OCI-M2 (cell line): Measurements from ENCODE around the gene OCSTAMP.

ENCODE experiments used
- DNase-seq: peaks from one replicate; lab custom pipeline; 2025; ENCODE audit not compliant: unreplicated experiment; lab: John Stamatoyannopoulos, UW

Gene OCSTAMP

DNA sequence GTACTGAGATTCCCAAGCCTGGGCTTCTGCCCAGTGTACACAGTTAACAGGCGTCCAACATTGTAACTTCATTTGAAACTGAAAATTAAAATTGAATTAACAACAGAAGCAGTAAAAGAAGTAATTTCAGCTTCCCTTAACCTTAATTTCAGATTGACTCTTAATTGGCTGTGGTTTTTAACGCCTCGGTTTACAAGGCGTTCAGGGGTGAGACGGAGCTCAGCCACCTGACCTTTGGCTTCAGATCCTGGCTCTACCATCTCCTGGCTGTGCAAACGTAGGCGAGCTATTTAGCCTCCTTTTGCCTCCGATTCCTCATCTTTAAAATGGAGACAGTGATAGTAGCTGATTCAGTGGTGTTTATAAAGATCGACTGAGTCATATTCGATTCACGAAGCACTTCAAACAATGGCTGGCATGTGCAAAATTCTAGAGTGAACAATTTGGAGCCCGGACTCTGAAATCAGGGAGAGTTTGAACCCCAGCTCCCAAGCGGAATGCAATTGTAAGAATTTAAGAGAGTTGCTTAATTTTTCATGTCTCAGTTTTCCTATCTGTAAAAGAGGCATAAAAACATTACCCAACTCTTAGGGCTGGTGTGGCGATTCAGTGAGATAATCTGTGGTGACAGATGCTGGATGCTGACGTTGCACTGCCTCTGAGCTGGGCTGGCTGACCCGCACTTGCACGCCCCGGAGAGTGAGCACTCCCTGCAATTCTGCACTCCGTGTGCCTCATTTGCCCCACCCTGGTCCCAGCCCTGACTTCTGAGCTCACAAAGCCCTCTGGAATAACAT is 23.5 kb upstream of the OCSTAMP start:
- no peak for DNase-seq

DNA sequence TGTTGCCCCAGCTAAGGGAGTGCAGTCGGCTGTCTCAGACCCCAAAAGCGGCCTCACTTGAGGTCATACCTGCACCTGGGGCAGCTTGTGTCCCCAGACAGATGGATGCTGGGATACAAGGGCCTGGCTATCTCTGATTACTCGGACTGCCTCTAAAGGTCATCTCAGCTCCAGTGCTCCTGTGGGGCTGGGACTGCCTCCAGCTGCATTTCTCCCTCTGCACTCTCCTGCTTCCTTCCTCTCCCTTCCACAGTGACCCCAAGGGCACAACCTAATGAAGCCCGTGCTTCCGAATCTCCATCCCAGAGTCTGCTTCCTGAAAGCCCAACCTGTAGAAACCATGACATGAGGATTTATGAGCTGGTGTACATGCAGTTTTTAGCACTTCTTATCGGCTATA is 22.8 kb upstream of the OCSTAMP start:
- no peak for DNase-seq

DNA sequence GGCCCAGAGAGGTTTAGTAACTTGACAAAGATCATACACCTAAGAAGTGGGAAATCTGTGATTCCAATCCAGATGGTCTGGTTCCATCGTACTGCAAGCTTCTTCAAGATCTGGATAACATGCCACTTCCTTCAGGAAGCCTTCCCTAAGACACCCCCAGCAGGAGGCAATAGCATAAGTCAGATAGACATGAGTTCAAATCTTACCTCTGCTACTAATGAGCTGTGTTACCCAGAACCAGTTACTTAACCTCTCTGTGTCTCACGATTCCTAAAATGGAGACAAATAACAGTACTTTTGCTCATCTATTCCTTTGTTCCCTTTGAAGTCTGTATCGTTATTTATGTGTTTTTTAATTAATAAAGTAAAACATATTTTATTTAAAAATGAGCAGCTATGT is 22.3 kb upstream of the OCSTAMP start:
- DNase-seq, result no peak

DNA sequence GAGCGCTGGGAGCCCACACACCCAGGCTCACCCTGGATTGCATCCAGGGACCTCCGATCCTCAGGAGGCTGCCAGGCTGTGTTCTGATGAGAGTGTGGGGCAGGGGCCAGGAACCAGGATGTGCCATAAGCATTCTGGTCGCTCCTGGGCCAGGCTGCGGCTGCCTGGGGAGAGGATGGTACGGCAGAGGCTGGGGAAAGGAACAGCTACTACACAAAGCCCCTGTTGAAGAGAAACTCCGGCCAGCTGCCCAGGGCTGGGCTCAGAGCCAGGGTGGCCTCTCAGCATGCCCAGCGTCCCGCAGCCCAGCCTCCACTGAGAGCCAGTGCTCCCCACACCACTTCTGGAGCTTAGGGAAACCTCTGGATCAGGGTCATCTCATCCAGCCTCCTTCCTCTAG is 21.7 kb upstream of the OCSTAMP start:
- no peak for DNase-seq

DNA sequence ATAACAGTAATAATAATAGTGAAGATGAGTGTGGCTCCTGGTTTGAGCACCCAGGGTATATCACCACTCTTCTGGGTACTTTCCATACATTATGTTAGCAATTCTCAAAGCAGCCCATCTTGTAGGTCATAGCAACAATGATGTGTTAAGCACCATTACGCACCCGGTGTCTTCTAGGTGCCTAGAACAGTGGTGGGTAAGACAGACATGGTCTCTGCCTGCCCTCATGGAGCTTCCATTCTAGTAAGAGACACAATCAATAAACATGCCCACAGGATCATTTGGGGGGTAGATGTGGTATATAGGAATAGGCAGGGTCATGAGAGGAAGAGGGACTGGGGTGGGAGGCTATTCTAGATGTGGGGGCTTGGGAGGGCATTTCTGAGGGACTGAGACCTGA is 21.0 kb upstream of the OCSTAMP start:
- no peak for DNase-seq

DNA sequence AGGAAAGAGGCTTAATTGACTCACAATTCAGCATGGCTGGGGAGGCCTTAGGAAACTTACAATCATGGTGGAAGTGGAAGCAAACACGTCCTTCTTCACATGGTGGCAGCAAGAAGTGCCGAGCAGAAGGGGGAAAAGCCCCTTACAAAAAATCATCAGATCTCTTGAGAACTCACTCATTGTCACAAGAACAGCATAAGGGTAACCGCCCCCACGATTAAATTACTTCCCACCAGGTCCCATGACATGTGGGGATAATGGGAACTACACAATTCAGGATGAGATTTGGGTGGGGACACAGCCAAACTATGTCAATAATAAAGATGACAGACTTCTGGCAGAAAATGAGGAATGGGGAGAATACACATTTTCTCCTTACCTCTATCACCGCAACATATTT is 20.5 kb upstream of the OCSTAMP start:
- no peak for DNase-seq

DNA sequence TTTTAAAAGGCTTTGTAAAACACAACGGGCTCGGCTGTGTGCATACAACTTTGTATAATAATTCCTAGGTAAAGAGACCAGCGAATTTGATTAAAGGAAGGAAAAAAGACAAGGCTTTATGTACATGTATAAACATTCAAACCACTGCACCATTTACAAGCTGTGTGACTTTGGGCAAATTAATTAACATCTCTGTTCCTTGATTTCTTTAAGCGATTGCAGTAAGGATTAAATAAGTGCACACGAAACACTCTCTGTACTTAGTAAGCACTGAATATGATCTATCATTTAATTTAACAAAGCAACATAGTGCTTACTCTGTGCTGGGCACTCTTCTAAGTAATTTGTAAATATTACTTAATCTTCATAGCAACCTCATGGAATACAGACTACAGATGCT is 19.5 kb upstream of the OCSTAMP start:
- no peak for DNase-seq

DNA sequence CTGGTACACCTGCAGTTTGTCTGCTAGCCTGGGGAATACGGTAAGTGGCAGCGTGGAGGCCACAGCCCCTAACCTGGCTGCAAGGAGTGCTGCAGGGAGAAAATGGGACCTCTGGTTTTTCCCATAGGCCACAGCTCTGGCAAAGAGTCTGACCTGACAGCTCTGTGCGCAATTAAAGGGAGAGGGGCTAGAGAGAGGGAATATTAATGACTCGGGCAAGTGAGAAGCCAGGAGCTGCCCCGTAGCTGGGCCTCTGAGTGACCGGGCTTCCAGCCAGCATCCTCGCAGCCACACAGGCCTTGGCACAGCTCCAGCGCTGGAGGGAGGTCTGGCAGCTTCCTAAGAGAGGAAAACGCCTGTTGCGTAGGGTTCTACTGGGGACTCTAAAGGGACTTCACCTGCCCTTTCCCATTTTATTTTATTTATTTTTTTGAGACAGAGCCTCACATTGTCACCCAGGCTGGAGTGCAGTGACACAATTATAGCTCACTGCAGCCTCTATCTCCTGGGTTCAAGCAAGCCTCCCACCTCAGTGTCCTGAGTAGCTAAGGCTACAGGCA is 18.2 kb upstream of the OCSTAMP start:
- DNase-seq, result no peak

DNA sequence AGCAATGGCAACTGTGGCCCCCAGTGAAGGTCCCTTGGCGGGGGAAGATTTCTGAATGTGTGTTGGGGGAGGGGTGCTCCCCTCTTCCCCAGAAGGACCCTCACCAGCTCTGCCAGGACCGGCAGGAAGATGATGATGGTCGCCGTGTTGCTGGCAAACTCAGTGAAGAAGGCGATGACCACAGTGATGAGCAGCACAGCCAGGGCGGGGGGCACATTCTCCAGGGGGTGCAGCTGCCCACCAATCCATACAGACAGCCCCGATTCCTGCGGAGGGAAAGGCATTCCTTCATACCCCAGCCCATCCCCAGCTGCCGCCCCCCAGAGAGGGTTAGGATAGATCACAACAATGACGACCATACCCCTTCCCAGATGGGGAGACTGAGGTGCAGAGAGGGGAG is 15.7 kb upstream of the OCSTAMP start:
- no peak for DNase-seq

DNA sequence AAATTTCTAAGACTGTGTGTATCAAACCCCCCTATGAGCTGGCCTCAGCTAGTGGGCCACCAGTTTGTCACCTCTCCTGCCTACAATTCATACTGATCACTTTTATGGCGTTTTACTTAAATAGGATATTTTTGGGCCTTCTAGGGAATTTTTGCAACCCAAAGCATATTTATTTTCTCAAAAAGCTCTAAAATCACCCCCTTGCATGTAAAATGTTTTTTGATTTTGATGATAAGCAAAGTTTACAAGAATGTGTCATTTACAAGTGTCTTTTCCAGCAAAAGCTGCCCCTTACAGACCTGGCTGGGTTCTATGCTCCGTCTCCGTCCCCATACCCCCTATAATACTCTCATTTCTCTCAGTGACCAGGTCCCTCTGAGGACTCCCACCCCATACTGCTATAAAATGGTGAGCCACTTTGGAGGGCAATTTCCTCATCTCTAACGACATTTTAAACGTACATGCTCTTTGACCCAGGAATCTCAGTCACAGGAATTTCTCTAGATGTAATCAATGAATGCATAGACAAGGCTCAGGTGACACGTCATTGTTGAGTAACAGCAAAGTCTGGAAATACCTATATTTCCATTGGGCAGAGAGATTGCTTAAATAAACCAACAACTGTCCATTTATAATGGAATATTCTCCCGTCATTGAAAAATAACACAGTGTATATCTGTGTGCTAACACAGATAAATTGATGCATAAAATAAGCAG is 13.9 kb upstream of the OCSTAMP start:
- no peak for DNase-seq

DNA sequence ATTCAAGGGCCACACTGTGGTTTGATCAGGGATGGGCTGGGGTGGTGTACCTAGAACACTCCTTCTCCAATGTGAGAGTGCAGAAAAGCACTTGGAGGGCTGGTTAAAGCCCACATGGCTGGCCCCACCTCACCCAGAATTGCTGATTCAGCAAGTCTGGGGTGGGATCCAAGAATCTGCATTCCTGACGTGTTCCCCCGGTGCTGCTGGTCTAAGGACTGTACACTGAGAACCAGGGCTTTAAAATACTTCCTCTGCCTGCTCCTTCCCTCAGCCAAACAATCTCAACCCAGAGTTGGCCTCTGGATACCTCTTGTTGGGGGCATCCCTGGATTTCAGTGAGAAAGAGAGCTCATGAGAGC is 13.4 kb upstream of the OCSTAMP start:
- DNase-seq, result no peak

DNA sequence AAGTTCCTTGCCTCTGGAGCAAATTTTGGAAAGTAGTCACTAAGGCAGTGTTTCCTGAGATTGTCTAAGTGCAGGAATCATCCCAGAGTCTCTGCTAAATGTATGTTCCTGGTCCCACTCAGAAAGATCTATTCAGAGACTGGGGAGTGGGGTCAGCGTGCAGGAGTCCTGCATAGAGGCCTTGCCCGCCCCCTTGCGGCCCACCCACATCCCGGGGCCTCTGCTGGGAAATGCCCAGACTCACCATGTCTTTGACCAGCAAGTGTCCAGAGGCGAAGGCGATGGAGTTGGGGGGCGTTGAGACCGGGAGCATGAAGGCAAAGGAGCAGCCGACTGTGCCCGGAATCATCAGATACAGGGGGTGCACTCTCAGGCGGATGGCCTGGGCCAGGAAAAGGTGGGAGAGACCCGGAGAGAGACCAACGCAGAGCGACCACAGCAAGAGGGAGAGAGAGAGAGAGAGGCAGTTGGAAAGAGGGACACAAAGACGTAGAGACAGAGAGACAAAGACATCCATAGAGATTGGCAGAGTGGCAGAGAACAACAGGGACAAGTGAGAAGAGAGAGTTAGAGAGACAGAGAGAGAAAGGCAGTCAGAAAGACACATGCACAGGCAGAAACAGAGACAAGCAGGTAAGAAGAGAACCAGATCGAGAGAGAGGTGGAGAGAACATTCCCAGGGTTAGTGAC is 12.9 kb upstream of the OCSTAMP start:
- no peak for DNase-seq

DNA sequence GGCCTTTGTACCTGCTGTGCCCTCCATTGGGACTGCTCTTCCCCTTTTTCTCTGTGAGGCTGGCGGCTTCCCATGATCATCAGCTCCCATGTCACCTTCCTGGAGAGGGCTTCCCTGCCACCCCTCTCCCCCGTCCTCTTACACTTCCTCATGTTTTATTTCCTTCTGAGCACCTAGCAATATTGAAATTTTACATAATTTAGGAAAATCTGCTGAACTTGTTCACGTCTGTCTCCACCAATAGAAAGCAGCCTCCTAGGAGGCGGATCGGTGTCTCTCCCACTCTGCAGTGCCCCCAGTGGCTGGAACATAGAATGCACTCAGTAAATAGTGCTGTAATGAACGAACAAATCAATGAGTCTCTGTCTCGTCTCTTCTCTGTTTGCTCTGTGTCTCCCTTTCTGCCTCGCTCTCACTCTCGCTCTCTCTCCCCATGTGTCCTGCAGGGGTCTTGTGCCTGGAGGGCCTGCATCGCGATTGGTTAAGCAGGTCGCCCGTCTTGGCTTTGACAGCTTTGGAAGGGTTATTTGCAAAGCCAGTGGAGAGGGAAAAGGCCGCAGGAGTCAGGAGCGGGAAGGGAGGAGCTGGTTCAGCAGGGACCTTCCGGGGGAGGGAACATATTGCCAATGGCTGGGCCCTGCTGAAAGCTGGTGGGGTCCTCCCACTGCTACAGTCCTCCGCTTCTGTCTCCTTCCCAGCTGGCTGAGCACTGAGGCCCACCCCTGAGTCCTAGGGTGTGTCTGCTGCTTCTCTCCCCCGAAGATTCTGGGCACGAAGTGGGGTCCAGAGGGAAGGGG is 12.1 kb upstream of the OCSTAMP start:
- peak; percentile 85 for DNase-seq

DNA sequence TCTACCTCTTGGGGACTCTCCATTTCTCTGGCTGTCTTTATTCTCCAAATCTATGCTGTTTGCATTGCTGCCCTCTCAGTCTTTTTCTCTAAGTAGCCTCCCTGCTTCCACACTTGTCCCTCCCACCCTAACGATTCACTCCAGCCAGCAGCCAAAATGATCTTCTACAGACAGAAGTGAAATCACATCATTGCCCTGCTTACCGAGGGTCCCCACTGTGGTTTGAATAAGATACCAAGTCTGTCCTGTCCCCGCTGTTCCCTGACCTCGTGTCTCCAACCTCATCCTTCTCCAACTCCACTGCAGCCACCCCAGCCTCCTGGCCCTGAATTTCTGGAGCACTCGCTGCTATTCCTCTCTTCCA is 11.5 kb upstream of the OCSTAMP start:
- no peak for DNase-seq

DNA sequence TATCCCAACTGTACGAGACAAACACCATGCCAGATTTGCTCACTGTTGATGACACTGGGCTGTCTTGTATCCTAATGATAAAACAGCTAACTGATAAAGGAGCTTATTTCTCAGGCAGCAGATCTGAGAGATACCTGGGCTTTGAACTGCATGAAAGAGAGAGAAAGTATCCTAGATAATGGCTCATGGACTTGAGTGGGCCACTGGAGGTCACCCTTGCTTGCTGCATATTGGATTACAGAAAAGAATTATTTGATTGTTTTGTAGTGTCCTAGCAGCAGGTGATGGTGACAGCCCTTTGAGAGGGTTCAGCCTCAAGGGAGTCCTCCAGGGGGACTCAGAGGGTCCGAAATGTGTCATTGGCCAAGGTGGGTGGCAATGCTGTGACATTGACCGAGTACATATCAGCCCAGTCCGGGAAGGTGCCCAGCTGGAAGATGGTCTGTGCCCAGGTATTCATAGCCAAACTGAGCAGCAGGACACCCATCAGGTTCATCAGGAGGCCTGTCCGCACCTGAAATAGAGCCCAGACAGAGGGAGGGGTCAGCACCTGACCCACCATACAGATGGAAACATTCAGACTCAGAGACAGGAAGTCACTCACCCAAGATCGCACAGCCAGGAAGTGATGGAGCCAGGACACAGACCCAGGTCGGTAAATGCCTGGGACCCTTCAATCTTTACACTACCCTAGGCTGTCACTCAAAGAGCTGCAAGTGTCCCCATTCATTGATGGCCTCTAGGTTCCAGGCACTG is 9.4 kb upstream of the OCSTAMP start:
- DNase-seq, result no peak

DNA sequence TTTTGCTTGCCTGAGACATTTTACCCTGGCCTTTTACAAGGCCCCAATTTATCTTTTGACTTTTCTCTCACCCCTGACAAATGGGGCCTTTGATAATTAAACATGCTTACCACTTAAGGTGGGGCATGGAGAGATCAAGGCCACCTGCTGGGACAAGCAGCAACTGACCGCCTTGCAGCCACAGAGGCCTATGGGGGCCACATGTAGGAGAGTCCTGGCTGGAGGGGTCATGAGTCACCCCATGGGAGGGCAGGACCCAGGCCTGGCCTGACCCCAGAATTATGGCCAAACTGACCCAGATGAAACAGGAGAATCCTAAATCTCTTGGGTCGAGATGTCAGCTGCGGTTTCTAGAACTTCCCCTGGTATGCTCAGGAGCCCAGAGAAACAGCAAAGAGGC is 8.5 kb upstream of the OCSTAMP start:
- DNase-seq, result no peak

DNA sequence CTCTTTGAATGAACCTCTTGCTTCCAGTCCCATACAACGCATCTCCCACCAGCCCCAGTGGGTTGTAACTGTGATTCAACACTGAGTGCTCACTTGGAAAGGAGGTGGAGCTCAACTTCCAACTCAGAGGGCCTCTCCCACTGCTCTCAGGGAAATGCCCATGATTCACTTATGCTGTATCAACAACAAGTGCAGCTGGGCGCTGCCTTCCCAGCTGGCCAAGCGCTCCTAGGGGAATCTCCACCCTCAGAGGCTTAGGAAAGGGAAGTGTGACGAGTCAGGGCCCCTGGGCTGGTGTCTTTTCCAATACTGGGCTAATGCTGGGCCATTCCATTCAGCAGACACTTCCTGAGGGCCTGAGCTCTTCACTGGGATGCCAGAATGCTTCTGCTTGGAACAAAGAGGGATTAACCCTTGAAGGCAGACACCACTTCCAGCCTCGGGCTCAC is 8.1 kb upstream of the OCSTAMP start:
- no peak for DNase-seq

DNA sequence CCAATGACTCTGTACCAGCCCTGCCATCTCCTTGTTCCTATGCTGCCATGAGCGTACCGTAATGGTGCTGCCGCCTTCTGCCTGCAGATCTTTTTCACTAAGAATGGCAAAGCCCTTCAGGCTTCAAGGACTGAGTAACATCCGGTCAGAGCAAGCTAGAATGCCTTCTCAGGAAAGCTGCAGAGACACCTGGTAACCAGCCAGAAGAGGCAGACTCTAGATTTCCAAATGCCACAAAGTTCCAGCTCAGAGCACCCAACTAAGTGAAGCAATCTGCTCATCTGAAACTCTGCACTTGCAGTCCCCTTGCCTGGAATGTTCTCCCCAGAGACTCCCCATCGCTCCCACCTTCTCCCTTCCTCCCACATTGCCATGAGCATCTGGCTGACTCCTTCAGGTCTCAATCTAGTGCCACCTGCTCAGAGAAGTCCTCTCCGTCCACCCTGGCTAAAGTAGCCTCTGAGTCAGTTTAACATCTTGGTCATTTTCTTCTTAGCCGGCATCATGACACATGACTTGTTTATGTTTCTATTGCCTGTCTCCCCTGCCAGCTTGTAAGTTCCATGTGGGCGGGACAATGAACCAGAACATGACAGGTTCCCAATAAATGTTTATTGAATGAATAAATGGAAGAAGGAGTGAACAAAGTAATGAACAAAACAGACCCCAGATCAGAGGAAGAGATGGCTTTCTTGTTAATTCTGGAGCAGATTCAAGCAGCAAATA is 6.9 kb upstream of the OCSTAMP start:
- no peak for DNase-seq

DNA sequence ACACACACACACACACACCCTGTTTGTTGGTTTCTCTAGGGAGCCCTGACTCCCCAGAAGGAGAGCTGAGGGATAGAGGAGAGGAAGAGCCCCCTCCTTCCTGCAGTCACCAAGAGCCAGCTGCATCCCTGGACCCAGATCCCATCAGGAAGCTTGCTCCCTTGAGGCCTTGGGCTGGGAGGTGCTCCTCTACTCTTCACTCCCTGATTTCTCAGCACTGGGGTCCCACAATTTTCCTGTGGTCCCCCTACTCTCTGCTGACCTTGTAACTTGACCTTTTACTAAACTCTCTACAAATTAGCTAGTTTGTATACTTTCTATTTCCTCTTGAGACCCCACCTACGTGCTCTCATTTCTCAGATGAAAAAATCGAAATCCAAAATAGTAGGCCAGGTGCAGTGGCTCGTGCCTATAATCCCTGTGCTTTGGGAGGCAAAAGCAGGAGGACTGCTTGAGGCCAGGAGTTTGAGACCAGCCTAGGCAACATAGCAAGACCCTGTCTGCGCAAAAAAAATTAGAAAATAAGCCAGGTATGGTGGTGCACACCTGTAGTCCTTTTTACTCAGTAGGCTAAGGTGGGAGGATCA is 5.0 kb upstream of the OCSTAMP start:
- DNase-seq, result no peak
